Liver (tissue), 9 donors: Measurements from ENCODE around the gene ARID5A. TPM values are rescaled to one million over a fixed set of nuclear protein-coding genes. Genes with fewer than 3 reads are reported as not detected.

ENCODE experiments used
- DNase-seq: peaks from one replicate; pipeline ENCODE4 v3.0.0-alpha.2; 2017; ENCODE audit warnings: low spot score
- H3K27ac ChIP-seq, 2 donors: one replicate each; pipeline ENCODE4 v1.7.0; 2013; ENCODE audit warnings: inconsistent platforms in 2 of 2, low read length in 2 of 2, control low read depth in 1 of 2, low read depth in 1 of 2, mild to moderate bottlenecking in 1 of 2
- H3K27me3 ChIP-seq, 4 donors: one replicate each; pipeline versions ENCODE4 v1.6.1 to v1.7.0; 2013; ENCODE audit warnings: low read length in 3 of 4, inconsistent platforms in 1 of 4, mild to moderate bottlenecking in 1 of 4, moderate library complexity in 1 of 4; ENCODE audit not compliant: control insufficient read depth in 4 of 4, insufficient read depth in 4 of 4
- H3K36me3 ChIP-seq, 4 donors: one replicate each; pipeline versions ENCODE4 v1.6.1 to v1.7.0; 2013; ENCODE audit warnings: low read length in 3 of 4, mild to moderate bottlenecking in 3 of 4, low read depth in 1 of 4, moderate library complexity in 1 of 4; ENCODE audit not compliant: control insufficient read depth in 4 of 4, insufficient read depth in 3 of 4
- H3K4me1 ChIP-seq, 4 donors: one replicate each; pipeline versions ENCODE4 v1.6.1 to v1.7.0; 2013; ENCODE audit warnings: low read length in 3 of 4, mild to moderate bottlenecking in 3 of 4, moderate library complexity in 1 of 4; ENCODE audit not compliant: control insufficient read depth in 4 of 4, insufficient read depth in 4 of 4
- H3K4me3 ChIP-seq, 3 donors: one replicate each; pipeline versions ENCODE4 v1.6.1 to v1.7.0; 2013; ENCODE audit warnings: low read length in 3 of 3, control low read depth in 1 of 3, low read depth in 1 of 3, mild to moderate bottlenecking in 1 of 3
- H3K9ac ChIP-seq, 2 donors: one replicate each; pipeline ENCODE4 v1.7.0; 2013; ENCODE audit warnings: low read length in 2 of 2, mild to moderate bottlenecking in 2 of 2, moderate library complexity in 2 of 2, control low read depth in 1 of 2, low read depth in 1 of 2
- H3K9me3 ChIP-seq, 4 donors: one replicate each; pipeline versions ENCODE4 v1.6.1 to v1.7.0; 2013; ENCODE audit warnings: low read length in 3 of 4; ENCODE audit not compliant: control insufficient read depth in 4 of 4
- ATF3 ChIP-seq: IDR thresholded peaks from 2 replicates; pipeline ENCODE4 v1.6.1; 2016; ENCODE audit warnings: antibody characterized with exemption
- CTCF ChIP-seq: fragments of 150-350 bp; IDR thresholded peaks from 2 replicates; pipeline ENCODE4 v1.5.1; 2017; ENCODE audit warnings: improper control_type of control experiment, low read depth, low read length; ENCODE audit not compliant: missing input control
- FOXA1 ChIP-seq: IDR thresholded peaks from 2 replicates; pipeline ENCODE4 v1.6.1; 2016; ENCODE audit warnings: antibody characterized with exemption
- FOXA2 ChIP-seq: IDR thresholded peaks from 2 replicates; pipeline ENCODE4 v1.6.1; 2016; ENCODE audit warnings: antibody characterized with exemption
- GABPA ChIP-seq, 2 donors: IDR thresholded peaks in 1 of 2; conservative IDR thresholded peaks in 1 of 2; 2 replicates each; pipeline ENCODE4 v1.6.1; 2016; ENCODE audit warnings: antibody characterized with exemption in 2 of 2, mild to moderate bottlenecking in 1 of 2, moderate library complexity in 1 of 2
- HNF4A ChIP-seq, 2 donors: conservative IDR thresholded peaks; 2 replicates each; pipeline ENCODE4 v1.6.1; 2016; ENCODE audit warnings: antibody characterized with exemption in 2 of 2, mild to moderate bottlenecking in 2 of 2
- JUND ChIP-seq, 2 donors: IDR thresholded peaks; 2 replicates each; pipeline ENCODE4 v1.6.1; 2016; ENCODE audit warnings: antibody characterized with exemption in 2 of 2
- RAD21 ChIP-seq, 2 donors: IDR thresholded peaks; 2 replicates each; pipeline ENCODE4 v1.6.1; 2016; ENCODE audit warnings: antibody characterized with exemption in 2 of 2, mild to moderate bottlenecking in 2 of 2
- REST ChIP-seq: IDR thresholded peaks from 2 replicates; pipeline ENCODE4 v1.6.1; 2016; ENCODE audit warnings: antibody characterized with exemption, mild to moderate bottlenecking
- RXRA ChIP-seq, 2 donors: IDR thresholded peaks; 2 replicates each; pipeline ENCODE4 v1.6.1; 2017 to 2018; ENCODE audit warnings: antibody characterized with exemption in 2 of 2, mild to moderate bottlenecking in 1 of 2
- SP1 ChIP-seq: IDR thresholded peaks from 2 replicates; pipeline ENCODE4 v1.6.1; 2018; ENCODE audit warnings: antibody characterized with exemption, mild to moderate bottlenecking
- TAF1 ChIP-seq: conservative IDR thresholded peaks from 2 replicates; pipeline ENCODE4 v1.6.1; 2016; ENCODE audit warnings: antibody characterized with exemption, mild to moderate bottlenecking
- ZBTB33 ChIP-seq: IDR thresholded peaks from 2 replicates; pipeline ENCODE4 v1.6.1; 2016; ENCODE audit warnings: antibody characterized with exemption
- WGBS: extraction: QIAGEN DNeasy Blood & Tissue Kit; methylation state at CpG from one replicate; pipeline ENCODE4 v1.1.7; 2013; 5-methylcytosine and 5-hydroxymethylcytosine counted together
- polyA plus RNA-seq, 2 donors: library from polyadenylated mRNA; stranded (reverse) in 1 of 2; unstranded in 1 of 2; fragments of 200-250 nt in 1 of 2; fragments of >200 nt in 1 of 2; fragmentation: Nextera tagmentation in 1 of 2; extraction: Ambion mirVana in 1 of 2; gene quantifications; one replicate each; pipeline versions ENCODE4 v1.2.1 to v1.2.3, GENCODE V29; 2013 to 2015
- total RNA-seq, 2 donors: library from RNA; depleted of rRNA; stranded (reverse); fragments of >200 nt; gene quantifications; one replicate each; pipeline ENCODE4 v1.2.3, GENCODE V29; 2014
- donor health status: healthy.
- donor health status: healthy.
- donor health status: healthy.
- donor health status: healthy.
- donor health status: healthy.

ARID5A gene
- total and polyA plus RNA-seq, 4 donors: 7.4 to 17.8 (median 11.0) TPM

- H3K4me1 ChIP-seq: no peaks in the 10 kb centered on the region
- H3K36me3 ChIP-seq: peaks cover 0 to 2% (median 0%) of the 10 kb centered on the region in 4 donors
- H3K27ac ChIP-seq: no peak overlapping the region
- H3K4me3 ChIP-seq: no peak overlapping the region
- no peak overlapping the region for H3K9ac ChIP-seq
- DNase-seq: no peak
- no peaks in the 10 kb centered on the region for H3K27me3 ChIP-seq
- TF ChIP-seq ATF3 (no peak), RXRA (IDR thresholded peaks at IDR 0.05) (no peak), FOXA2 (no peak), SP1 (no peak), ZBTB33 (no peak), JUND (IDR thresholded peaks at IDR 0.05) (no peak), GABPA (IDR thresholded peaks at IDR 0.05 in 1 of 2, conservative IDR thresholded peaks at IDR 0.05 in 1 of 2) (no peak), REST (no peak), FOXA1 (no peak), CTCF (no peak), TAF1 (no peak), RAD21 (IDR thresholded peaks at IDR 0.05) (no peak), HNF4A (conservative IDR thresholded peaks at IDR 0.05) (no peak)
- 81% methylated on average over 6 of the region's 6 CpGs for WGBS
- no peaks in the 10 kb centered on the region for H3K9me3 ChIP-seq
Observed at GRCh38 chr2:96495982-96496629, 40.4 kb upstream of the ARID5A start.

GRCh38 chr2:96498021-96498431, 38.5 kb upstream of the ARID5A start:
- Histone ChIP-seq H3K9ac (no peak overlapping the region), H3K27ac (no peak overlapping the region), H3K27me3 (no peaks in the 10 kb centered on the region), H3K4me3 (no peak overlapping the region), H3K36me3 (peaks cover 0 to 2% (median 0%) of the 10 kb centered on the region in 4 donors), H3K9me3 (no peaks in the 10 kb centered on the region), H3K4me1 (peaks cover 3 to 10% (median 7%) of the 10 kb centered on the region in 4 donors)
- DNase-seq: no peak
- 91% methylated on average over 12 of the region's 12 CpGs for WGBS
- TF ChIP-seq RAD21 (IDR thresholded peaks at IDR 0.05) (no peak), ZBTB33 (no peak), GABPA (IDR thresholded peaks at IDR 0.05 in 1 of 2, conservative IDR thresholded peaks at IDR 0.05 in 1 of 2) (no peak), REST (no peak), CTCF (no peak), TAF1 (no peak), FOXA2 (no peak), JUND (IDR thresholded peaks at IDR 0.05) (no peak)
